HG03354 (cell line): ENCODE measurements around the gene AHSG.
"Not testable (repeated sequence)": the region's sequence is repeated elsewhere in the genome, so short reads cannot be mapped to it uniquely, and the experiment has no call there.

Experiments used
- ATAC-seq: cut with Tn5 transposase; IDR thresholded peaks from one replicate; pipeline ENCODE4 v1.9.1; 2021; ENCODE audit warnings: mild to moderate bottlenecking; ENCODE audit not compliant: unreplicated experiment, poor library complexity, severe bottlenecking

AHSG gene, protein sequence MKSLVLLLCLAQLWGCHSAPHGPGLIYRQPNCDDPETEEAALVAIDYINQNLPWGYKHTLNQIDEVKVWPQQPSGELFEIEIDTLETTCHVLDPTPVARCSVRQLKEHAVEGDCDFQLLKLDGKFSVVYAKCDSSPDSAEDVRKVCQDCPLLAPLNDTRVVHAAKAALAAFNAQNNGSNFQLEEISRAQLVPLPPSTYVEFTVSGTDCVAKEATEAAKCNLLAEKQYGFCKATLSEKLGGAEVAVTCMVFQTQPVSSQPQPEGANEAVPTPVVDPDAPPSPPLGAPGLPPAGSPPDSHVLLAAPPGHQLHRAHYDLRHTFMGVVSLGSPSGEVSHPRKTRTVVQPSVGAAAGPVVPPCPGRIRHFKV

DNA sequence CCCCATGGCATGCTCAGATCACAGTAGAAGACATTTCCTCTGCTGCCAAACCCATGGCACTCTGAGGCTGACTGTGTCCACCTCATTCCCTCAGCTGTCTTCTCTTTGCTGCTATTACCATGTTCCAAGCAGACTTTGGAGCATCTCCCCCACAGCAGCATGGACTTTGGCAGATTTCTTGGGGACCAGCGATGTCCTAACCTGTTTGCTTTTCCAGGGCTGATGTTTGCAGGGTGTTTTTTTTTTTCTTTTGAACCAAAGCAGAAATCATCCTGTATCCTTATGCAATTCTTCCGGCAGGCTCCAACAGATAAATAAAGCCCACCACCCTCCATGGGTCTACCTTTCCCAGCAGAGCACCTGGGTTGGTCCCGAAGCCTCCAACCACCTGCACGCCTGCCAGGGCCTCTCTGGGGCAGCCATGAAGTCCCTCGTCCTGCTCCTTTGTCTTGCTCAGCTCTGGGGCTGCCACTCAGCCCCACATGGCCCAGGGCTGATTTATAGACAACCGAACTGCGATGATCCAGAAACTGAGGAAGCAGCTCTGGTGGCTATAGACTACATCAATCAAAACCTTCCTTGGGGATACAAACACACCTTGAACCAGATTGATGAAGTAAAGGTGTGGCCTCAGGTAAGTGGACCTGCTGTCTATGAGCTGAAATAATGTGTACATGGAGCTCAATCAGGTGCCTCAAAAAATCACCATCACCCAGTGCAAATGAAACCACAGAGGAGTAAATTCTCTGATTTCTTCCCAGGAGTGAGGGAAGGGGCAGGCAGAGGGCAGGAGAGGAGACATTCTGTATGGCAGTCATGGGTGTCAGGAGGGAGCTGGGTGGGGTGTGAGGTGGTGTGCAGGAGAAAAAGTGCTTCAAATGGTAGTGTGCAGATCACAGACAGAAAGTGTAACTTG is at the start of gene AHSG:
AHSG (plus strand) TSS at position 340 of the 916 bp plus-strand sequence; CDS start at position 422, 82 bp downstream.
- no peak for ATAC-seq

DNA sequence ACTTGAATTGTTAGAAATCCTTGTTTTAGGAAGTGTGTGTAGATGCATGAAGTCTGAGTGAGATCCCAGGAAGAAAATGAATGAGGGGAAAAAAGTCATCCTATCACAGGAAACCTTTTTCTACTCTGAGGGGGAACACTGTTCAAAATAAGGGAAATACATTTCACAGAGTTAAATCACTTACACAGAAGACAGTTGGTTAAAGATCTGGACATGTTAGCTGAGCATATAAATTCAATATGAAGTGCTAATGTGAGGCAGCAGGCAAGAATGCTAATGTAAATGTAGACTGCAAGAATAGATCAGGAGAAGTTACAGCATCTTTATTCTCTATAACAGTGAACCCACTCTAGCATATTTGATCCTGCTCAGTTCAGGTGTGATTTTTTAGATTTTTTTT is 48.3 kb upstream of the AHSG start:
- ATAC-seq: no peak

DNA sequence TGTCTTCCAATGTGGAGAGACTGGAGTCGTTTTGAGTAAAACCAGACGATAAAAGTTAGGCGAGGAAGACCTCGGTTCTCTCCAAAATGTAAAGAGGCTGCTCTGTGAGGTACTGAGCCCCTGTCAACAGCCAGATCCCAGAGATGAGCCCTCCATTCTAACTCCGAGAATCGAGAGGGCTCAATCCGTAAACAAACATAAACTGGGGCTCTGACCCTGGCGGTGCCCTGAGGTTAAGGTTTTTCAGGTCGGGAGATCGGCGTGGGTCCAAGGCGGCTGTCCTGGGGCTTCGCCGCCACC is 46.1 kb upstream of the AHSG start:
- ATAC-seq: no peak

DNA sequence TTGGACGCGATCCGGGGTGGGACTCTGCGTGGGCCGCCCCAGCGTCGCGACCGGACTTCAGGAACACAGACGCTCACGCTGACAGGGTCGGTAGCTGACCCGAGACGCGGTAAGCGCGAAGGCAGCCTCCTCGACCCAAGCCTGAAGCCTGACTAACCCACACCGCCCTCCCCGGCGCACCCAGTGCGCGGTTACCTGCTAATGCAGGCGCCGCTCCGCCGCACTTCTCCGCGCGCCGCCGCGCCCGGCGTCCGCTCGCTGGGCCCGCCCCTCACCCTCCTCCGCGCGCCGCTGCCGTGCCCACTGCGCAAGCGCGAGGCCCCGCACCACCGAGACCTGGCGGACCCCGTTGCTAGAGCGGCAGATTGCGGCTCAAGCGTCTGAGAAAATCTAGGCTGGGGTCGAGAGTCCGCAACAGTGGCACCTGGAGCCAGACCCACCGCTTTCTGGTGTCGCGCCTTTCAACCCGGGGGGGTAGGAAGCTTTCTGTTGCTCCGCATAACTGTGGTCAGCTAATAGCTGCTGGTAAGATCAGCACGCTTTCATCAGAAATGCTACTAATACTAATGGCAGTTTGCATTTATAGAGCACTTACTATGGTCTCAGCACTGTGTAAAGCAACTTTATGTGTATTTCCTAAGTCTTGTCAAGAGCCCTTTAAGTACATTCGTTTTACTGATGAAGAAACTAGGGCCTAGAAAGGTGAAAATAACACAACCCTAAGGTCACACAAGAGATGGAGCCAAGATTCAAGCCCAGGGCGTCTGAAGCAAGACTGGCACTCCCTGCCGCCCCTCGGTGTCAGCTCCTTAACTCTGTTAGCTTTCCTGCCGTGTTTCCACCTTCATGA is 45.6 kb upstream of the AHSG start, which contains the start of gene TBCCD1:
TBCCD1 (minus strand) TSS at position 268 of the 850 bp plus-strand sequence. CDS start 3,010 bp downstream, outside the sequence.
- ATAC-seq: peak; percentile 55

DNA sequence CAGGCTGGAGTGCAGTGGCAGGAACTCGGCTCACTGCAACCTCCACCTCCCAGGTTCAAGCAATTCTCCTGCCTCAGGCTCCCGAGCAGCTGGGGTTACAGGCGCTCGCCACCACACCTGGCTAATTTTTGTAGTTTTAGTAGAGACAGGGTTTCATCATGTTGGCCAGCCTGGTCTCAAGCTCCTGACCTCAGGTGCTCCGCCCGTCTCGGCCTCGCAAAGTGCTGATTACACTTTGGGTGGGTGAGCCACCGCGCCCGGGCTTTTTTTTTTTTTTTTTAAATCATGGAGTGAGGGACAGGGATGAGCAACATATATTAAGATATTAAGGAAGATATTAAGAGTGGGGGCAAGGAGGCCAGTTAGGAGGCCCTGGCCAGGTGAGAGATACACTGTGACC is 43.5 kb upstream of the AHSG start:
- ATAC-seq: not testable (repeated sequence)

DNA sequence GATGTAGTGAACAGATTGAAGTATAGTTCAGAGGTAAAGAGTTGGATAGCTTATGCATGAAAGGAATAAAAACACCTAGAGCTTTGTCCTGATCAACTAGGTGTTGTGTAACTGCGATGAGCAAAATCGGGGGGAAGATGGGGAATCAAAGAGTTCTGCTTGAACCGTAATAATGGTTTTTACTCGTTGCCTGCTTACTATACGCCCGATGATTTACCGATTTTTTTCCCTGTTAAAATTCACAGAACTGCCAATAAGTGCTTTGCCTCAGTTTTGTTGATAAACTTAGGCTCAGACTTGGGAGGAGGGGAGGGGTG is 43.1 kb upstream of the AHSG start:
- ATAC-seq: no peak

DNA sequence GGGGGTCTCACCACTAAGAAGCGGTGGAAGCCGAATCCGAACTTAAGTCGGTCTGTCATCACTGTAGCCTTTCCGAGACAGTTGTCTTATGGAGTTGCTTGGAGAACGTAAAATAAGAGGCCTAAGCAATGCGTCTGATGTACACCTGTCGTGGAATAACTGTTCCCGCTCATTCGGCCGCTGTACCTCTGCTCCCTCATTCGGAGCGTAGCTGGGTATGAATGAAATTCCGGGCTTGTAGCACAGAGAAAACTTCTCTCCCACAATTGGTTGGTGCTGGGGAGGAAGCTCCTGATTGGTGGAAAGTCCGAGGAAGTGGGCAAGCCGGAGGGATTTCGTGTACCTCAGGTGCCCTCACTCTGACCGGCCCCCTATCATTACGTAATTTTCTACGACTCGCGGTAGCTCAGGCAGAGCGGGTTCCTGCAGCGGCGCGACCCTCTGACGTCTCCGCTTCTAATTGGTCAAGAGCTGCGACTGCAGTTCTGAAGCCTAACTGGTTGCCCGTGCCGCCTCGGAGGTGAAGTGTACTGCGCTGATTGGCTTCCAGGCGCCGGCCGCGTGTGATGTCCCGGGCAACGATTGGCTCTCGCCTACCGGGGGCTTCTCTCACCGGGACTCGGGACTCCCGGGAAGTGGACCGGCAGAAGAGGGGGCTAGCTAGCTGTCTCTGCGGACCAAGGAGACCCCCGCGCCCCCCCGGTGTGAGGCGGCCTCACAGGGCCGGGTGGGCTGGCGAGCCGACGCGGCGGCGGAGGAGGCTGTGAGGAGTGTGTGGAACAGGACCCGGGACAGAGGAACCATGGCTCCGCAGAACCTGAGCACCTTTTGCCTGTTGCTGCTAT is 42.5 kb upstream of the AHSG start, which contains the start of gene DNAJB11:
DNAJB11 (plus strand) TSS at position 625 of the 845 bp plus-strand sequence; CDS start at position 803, 178 bp downstream.
- ATAC-seq: peak; percentile 87

DNA sequence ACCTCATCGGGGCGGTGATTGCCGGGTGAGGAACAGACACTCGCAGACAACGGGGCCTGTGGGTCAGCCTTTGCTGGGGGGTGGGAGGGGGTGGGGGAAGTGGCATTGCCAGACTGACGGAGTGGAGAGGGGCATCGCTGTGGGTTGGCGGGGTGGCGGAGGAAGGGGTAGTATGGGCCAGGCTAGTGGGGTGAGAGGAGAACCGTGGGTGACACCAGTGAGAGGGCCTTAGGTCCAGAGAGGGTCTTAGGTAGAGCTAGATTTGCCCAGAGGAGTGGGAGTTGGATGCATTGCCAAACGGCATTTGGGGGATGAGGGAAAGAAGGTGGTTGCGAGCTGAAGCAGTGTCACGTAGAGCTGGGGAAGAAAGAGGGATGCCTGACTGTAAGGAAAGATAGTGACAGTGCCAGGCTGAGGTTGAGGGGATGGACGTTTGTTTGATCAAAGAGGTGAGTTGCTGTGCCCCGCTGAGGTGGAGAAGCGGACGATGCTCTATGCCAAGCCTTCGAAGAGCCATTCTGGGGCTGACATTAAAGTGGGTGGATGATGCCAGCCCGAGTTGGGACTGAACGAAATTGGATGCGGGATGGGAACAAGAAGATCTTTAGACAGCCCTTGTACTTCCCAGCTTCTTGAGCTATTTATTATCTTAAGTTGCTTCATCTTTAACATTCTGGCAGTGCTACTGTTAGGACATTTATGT is 41.8 kb upstream of the AHSG start:
- no peak for ATAC-seq

DNA sequence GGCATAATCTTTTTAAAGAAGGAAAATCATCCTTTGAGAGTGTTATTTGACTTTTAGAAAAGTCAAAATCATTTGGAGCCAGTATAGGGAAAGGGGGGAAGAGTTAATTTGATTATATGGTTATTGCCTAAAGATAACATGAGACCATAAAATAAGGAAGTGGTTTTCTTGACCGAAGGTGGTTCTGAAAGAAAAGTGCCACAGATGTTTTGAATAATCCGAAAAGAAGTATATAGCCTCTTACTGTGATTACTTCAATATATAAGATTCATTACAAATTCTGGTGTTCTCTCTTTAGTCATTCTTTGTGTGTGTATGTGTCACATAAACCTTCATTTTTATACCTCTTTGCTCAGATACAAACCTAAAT is 41.2 kb upstream of the AHSG start:
- ATAC-seq: no peak

DNA sequence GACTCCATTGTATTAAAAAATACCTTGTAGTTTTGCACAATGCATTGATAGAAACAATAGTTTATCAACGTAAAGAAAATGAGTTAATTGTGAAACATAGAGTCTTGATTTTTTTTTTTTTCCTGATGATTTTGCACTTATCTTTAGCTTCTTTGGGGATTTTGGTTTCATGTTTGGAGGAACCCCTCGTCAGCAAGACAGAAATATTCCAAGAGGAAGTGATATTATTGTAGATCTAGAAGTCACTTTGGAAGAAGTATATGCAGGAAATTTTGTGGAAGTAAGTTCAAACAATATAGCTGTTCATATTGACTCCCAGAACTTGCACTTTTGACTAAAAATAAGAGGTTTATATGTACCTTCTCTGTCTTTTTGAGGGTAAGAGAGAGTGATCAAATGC is 35.3 kb upstream of the AHSG start:
- ATAC-seq: no peak

DNA sequence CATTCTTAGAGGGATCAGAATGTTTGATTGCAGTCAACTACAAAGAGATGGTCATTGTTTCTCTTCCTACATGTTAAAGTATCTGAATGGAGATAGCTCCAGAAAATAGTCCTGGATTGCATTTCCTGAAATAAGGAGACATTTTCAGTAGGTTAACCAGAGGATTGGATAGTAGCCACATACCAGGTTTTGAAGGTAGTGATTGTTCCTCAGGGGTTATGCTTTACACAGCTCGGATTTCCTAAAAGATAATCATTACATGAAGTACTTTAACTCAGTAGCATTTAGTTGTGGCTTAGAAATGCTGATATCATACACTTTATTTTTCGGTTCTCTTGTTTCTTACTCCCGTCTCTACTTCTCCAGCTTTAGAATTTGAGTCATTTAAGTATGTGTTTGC is 32.1 kb upstream of the AHSG start:
- ATAC-seq: no peak

DNA sequence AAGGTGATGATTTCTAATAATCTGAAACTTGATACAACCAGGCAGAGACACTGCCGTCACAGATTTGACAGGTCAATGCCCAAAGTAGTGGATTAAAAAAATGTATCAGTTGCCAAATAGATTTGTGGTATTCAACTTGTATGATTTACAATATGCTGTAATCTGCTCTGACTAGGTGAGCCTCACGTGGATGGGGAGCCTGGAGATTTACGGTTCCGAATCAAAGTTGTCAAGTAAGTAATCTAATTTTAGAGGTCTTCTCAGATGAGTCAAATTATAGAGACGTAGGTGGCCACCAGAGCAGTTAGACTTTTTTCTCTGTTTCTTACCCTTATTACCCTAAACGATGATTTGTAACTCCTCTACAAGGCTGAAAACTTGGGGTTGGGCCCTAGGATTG is 30.3 kb upstream of the AHSG start:
- no peak for ATAC-seq

DNA sequence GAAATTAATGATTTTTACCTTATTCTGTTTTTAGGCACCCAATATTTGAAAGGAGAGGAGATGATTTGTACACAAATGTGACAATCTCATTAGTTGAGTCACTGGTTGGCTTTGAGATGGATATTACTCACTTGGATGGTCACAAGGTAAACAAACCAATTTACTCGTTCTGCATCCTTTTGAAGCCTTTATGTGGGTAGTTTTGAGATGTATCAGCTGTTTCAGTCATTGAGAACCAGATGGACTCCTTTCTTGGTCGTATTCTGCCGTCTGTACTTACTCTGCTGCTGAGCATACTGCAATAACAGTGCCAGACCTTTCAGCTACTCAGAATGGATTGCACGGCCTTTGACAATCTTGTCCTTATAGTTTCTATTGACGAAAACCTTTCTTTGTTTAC is 29.0 kb upstream of the AHSG start:
- no peak for ATAC-seq

DNA sequence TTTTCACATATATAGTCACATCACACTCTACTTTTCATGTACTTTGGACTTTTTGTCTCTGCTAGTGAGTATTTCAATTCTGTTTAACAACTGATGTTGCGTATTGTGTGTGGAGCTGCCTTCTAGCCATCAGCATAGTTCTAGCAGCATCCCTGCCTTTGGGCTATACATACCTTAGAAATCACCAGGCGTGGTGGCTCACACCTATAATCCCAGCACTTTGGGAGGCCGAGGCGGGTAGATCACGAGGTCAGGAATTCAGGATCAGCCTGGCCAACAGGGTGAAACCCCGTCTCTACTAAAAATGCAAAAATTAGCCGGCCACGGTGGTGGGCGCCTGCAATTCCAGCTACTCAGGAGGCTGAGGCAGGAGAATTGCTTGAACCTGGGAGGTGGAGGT is 26.6 kb upstream of the AHSG start:
- ATAC-seq: not testable (repeated sequence)

DNA sequence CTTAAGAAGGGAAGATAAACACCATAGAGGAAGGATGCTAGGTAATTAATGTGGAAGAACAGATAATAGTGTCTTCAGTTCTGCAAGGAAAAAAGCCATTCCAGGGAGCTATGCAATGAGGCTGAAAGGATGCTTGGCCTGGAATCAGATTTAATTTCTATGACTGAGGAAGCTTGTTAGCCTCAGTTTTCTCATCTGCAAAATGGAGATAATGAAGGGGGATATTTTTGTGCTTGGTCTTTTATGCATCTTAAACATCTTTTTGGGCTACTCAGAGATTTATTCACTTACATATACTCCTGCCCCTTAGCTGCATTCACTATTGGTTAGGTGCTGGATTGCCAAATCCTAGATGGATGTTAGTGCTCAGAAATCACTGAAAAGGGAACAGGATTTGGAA is 25.7 kb upstream of the AHSG start:
- ATAC-seq: no peak

DNA sequence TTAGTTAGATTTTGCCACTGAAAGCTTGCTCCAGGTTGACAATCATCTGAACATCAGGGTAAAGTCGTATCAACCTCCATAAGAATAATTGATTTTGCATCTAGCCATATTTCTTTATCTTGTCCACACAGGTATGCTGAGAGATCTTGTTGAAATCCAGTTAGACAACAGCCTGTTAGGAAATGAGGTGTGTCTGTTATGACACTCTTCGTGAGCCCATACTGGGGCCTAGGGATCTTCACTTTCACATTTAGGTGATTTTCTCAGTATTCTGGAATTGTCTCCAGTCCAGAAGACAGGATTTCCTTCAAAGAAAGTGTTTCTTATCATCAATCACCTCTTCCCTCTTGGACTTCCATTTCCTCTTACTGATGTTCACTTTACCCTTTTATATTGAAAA is 24.2 kb upstream of the AHSG start:
- ATAC-seq: no peak

DNA sequence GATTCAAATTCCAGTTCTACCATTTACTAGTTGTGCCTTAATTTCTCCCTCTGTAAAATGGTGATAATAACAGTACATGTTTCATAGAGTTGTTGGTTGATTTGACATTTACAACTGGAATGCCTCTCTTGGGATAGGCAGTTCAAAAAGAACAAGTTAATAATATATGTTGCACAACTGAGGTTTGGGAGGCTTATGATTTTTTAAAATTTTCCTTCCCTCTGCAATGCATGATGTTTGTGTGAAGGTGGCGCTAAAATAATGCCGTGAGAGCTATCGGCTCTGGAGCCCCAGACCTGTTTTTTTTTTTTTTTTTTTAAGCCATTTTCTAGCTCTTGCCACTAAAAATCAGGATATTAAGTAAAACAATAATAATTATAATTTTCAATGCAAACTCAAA is 23.7 kb upstream of the AHSG start:
- ATAC-seq: no peak

DNA sequence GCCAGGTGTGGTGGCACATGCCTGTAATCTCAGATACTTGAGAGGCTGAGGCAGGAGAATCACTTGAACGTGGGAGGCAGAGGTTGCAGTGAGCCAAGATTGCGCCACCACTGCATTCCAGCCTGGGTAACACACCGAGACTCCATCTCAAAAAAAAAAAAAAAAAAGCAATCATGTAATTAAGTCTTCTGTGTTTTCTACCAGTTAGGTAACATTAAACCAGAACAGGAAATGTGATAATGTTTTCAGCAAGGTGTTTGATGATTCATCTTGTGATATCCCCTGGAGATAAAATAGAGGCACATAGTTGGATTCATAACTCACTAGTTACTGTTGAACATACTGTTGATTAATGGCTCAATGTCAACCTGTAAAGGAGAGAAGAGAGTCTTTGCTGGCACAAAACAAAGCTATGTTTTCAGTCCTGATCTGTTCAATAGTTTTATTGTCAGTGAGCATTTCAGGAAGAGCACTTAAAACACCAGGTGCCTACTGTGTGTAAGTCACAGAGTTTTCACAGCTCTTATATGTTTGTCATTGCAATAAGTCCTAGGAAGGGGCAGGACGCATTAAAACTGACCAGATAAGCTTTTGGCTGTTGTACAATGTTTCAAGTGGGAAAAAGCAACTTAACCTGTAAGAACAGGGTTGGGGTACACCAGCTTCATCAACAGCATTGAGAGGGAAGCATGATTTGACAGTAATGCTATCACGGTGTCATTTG is 22.8 kb upstream of the AHSG start:
- ATAC-seq: no peak
